ENCODE results near the gene SCFD2.
"Not testable (repeated sequence)": the region's sequence is repeated elsewhere in the genome, so short reads cannot be mapped to it uniquely, and the experiment has no call there.

Gene SCFD2

GRCh38 chr4:53189011-53189410, 176.8 kb downstream of the SCFD2 start:
- DNase-seq (ENCODE audit: low read depth) = no peak

DNA sequence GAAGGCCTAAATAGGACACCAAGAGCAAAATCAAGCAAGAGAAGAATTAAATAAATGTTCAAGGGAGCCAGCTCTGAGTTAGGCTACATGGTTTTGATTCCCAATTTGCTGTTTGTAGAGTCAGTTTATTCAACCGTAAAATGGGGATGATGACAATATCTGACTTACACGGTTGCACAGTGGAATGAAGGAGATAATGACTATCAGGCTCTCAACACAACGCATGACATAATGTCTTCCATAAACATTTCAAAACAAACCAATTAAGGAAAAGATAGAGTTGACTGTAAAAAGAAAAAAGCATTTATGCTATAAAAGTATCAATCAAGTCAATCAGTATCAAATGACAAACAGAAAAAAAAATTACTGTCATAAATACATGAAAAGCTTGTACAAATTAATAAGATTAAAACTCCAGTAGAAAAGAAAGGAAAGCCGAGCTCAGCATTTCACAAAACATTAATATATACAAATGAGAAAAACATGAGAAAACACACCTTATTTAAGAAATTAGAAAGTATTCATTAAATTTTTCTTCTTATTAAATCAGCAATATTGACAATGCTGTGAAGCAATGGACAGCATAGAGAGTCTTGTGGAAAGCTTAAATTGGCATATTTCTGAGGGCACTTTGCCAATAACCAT, 179.0 kb downstream of the SCFD2 start:
- no peak for DNase-seq (ENCODE audit: low read depth)

DNA sequence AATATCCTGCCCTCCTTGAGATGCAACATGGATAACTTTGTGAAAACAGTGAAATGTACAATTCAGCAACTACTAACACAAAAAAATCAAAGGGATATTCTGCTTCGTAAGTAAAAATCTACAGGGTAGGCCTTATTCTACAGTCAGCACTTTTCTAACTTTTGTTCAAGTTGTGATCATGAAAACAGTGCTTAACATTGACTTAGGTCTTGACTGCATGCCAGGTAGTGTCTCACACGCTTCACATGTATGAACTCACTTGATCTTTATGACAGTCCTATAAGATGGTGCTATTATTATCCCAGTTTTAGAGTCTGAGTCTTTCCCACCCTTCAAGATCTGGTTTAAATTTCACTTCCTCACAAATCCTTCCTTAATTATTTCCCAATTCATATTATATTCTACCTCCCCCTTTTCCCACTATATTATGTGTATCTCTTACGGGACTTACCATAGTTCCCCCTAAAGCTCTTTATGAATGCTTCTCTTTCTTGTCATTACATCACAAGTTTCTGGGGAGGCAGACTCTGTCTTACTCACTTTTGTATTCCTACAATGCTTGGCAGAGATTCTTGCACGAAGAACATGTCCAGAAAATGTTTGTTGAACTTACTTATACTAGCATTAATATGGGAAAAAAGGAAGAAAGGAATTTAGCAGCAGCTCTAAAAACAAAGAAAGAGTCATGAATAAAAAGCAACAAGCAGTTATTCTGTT, 179.8 kb downstream of the SCFD2 start:
- DNase-seq (ENCODE audit: low read depth) = no peak

DNA sequence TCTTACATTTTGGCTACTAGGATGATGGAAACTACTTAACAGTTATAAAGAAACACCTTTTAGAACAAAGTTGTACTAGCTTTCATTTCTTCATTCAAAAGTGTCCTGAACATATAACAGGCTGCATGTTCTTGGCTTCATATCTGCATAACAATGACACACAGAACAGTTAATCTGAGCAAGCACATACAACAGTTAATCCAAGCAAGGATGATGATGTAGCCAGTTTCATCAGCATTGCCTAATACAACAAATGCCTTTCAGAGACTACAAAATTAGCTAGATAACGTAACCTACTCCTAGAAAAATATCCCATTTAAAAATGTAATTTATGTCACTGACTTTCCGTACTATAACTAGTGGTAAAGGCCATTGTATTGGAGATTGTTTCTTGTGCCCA, 182.1 kb downstream of the SCFD2 start:
- DNase-seq (ENCODE audit: low read depth) = no peak

GRCh38 chr4:53177751-53178150, 188.1 kb downstream of the SCFD2 start:
- DNase-seq (ENCODE audit: low read depth) = not testable (repeated sequence)

GRCh38 chr4:53175640-53176039, 190.2 kb downstream of the SCFD2 start:
- DNase-seq (ENCODE audit: low read depth) = no peak

GRCh38 chr4:53174823-53175222, 191.0 kb downstream of the SCFD2 start:
- no peak for DNase-seq (ENCODE audit: low read depth)

- no peak for DNase-seq (ENCODE audit: low read depth)
Measured at GRCh38 chr4:53173576-53173975, 192.3 kb downstream of the SCFD2 start.

DNA sequence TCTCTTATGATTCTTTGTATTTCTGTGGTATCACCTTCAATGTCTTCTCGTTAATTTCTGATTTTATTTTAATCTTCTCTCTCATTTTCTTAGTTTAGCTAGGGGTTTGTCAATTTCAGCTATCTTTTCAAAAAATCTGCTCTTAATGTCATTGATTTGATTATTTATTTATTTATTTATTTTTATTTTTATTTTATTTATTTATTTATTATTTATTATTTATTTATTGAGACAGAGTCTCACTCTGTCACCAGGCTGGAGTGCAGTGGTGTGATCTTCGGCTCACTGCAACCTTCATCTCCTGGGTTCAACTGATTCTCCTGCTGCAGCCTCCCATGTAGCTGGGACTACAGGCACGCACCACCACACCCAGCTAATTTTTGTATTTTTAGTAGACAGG, 194.1 kb downstream of the SCFD2 start:
- no peak for DNase-seq (ENCODE audit: low read depth)

- DNase-seq (ENCODE audit: low read depth) = no peak
Measured at GRCh38 chr4:53169695-53170617, 195.9 kb downstream of the SCFD2 start.

- DNase-seq (ENCODE audit: low read depth) = no peak
Measured at GRCh38 chr4:53168228-53168627, 197.6 kb downstream of the SCFD2 start.

GRCh38 chr4:53162969-53163368, 202.9 kb downstream of the SCFD2 start:
- DNase-seq (ENCODE audit: low read depth) = no peak

GRCh38 chr4:53161787-53162433, 204.0 kb downstream of the SCFD2 start:
- DNase-seq (ENCODE audit: low read depth) = no peak

- DNase-seq (ENCODE audit: low read depth) = no peak
Measured at GRCh38 chr4:53161051-53161786, 204.6 kb downstream of the SCFD2 start.

DNA sequence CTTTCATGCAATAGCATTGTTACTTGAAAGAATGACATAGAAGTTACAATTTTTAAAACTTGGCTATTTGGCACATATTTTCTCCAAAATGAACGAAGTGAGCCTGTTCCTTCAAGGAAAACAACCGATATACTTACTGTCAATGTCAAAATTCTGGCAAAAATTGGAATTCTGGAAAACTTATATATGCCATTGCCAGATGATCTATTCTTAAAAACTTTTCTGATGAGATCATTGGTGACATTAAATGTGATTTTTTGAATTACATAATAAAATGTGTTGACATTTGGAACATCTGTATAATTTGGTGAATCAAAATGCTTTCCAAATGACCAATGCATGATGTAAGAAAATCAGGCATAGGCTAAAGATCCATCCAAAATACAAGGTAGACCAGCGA, 209.0 kb downstream of the SCFD2 start:
- no peak for DNase-seq (ENCODE audit: low read depth)

DNA sequence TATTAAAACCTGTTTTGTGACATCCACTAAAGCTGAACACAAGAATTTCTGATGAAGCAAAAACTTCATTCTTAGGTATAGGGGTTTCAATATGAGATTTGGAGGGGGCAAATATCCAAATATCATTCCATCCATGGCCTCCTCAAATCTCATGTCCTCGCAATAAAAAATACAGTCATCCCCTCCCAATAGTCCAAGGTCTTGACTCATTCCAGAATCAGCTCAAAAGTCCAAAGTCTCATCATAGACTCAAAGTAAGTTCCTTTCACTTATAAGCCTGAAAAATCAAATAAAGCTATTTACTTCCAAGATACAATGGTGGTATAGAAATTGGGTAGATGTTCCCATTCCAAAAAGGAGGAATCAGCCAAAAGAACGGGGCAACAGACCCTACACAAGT, 213.4 kb downstream of the SCFD2 start:
- no peak for DNase-seq (ENCODE audit: low read depth)

DNA sequence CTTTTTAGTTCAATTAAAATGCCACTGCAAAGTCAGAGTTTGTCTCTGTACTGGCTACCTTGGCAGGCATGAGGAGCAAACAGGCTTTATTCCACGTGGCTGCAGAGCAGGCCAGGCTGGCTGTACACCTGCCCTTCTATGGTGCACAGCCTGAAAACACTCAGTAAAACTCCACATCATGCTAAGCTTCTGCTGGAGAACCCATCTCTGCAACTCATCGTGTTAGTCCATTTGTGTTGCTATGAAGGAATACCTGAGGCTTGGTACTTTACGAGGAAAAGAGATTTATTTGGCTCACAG, 214.4 kb downstream of the SCFD2 start:
- no peak for DNase-seq (ENCODE audit: low read depth)

GRCh38 chr4:53150631-53151488, 215.0 kb downstream of the SCFD2 start:
- no peak for DNase-seq (ENCODE audit: low read depth)

- DNase-seq (ENCODE audit: low read depth) = no peak
Measured at GRCh38 chr4:53147711-53148110, 218.2 kb downstream of the SCFD2 start.

- DNase-seq (ENCODE audit: low read depth) = no peak
Measured at GRCh38 chr4:53147197-53147596, 218.7 kb downstream of the SCFD2 start.

- DNase-seq (ENCODE audit: low read depth) = no peak
Measured at GRCh38 chr4:53141308-53141707, 224.6 kb downstream of the SCFD2 start.

All from stimulated activated CD4-positive, alpha-beta T cell treated with anti-CD3 and anti-CD28 coated beads, Interleukin-2, amount 100 ng/mL, for 4 hours (primary cell).